Hematopoietic multipotent progenitor cell treated with erythropoietin and hydrocortisone succinate and interleukin-3 and kit ligand, for 4 days (in vitro differentiated cells): ENCODE data around the gene KCNIP1.
"Not testable (repeated sequence)": the region's sequence is repeated elsewhere in the genome, so short reads cannot be mapped to it uniquely, and the experiment has no call there.

Experiments used
- DNase-seq: peaks from one replicate; pipeline ENCODE4 v3.0.0-alpha.2; 2015

KCNIP1 gene

GRCh38 chr5:170538696-170539586, 35.1 kb downstream of the KCNIP1 start:
- DNase-seq = peak; percentile 19

- no peak for DNase-seq
Observed at GRCh38 chr5:170540271-170540670, 36.5 kb downstream of the KCNIP1 start.

GRCh38 chr5:170541146-170541769, 37.4 kb downstream of the KCNIP1 start:
- no peak for DNase-seq

GRCh38 chr5:170542691-170543293, 39.0 kb downstream of the KCNIP1 start:
- no peak for DNase-seq

DNA sequence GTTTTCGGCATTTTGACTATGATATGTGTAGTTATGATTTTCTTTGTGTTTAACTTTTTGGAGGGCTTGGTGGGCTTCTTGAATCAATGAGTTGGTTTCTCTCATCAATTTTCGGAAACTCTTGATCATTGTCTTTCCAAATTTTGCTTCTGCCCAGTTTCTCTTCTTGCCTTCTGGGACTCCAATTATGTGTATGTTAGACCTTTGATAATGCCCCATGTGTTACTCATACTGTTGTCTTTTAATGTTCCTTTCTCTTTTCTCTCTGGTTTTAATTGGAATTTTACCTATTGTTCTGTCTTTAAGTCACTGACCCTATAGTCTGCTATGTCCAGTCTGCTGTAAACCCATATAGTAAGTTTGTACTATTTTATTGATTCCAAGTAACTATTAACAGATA, 41.5 kb downstream of the KCNIP1 start:
- no peak for DNase-seq

DNA sequence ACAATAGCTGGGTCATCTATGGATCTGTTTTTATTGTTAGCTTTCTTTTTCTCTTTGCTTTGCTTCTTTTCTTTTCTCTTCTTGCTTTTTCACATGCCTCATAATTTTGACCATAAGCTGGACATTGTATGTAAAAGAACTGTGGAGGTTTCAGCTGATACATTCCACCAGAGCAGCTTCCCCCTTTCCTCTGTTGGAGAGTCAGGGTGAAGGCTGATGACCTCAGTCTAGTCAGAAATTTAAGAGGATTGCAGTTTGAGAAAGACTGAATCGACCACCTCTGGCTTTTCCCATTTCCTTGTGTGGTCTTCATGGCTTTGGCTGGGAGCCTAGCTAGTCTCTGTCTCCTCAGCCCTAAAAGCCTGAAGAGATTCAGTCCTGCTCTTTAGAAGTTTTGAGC, 42.0 kb downstream of the KCNIP1 start:
- DNase-seq = no peak

- no peak for DNase-seq
Observed at GRCh38 chr5:170546282-170546681, 42.5 kb downstream of the KCNIP1 start.

GRCh38 chr5:170550382-170550781, 46.6 kb downstream of the KCNIP1 start:
- not testable (repeated sequence) for DNase-seq

- peak; percentile 6 for DNase-seq
Observed at GRCh38 chr5:170551076-170551475, 47.3 kb downstream of the KCNIP1 start.

DNA sequence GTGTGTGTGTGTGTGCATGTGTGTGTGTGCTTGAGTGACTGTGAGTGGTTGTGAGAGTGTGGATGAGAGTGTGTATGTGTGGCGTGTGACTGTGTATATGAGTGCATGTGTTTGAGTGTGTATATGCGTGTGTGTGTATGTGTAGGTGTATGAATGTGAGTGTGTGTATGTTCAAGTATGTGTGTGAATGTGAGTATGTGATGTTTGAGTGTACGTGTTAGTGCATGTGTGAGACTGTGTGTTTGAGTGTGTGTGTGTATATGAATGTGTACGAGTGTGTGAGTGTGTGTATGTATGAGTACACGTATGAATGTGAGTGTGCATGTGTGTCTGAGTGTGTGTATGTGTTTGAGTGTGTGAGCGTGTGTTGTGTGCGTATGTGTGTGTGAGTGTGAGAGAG, 47.8 kb downstream of the KCNIP1 start:
- no peak for DNase-seq

GRCh38 chr5:170552621-170553115, 48.8 kb downstream of the KCNIP1 start:
- DNase-seq = peak; percentile 56

- no peak for DNase-seq
Observed at GRCh38 chr5:170553218-170553617, 49.4 kb downstream of the KCNIP1 start.

DNA sequence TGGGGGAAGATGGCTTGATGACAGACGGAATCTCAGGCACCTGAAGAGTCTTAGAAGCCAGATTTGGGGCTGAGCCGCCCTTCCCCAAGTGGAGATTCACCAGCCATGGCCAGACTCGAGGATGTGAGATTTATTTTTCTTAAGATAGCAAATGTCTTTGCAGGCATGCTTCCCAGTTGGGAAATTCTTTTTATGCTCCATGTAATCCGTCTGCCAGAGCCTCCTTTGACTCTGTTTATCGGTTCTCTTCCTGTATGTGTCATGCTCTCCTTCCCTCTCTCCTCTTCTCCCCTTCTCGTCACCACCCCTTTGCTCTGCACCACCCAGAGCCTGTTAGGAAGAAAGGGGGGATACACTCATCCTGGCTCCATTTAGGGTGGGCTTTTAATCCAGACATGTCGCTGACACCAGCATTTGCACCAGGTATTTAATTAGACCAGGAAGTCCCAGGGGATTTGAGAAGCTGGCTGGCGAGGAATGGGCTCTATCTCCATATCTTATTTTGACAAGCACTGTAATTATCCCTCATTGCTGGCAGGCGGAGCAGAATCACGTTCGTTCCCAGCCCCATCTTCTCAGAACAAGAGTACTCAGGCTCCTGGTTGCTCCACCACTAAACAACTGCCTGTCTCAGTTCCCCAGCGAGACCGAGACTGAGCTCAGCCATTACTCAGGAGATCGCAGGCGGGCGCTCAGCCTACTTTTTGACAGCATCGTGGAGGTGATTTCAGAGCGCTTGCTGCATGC, 50.9 kb downstream of the KCNIP1 start:
- no peak for DNase-seq

DNA sequence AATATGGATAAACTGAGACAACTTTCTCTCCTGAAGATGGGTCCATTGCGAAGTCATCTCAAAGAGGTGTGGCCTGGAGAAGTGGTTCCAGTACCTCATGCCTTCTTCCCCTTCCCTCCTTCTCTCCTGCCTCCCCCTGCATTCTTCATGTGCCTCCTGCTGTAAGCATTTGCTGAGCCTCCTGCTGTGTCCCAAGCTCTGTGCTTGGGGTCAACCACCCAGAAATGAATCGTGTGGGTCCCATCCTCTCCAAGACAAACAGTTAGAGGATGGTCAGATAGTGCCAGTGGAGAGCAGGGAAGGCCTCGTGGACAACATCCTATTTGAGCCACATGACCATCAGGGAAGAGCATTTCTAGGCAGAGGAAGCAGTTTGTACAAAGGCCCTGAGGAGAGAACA, 53.5 kb downstream of the KCNIP1 start:
- no peak for DNase-seq

GRCh38 chr5:170559296-170559695, 55.5 kb downstream of the KCNIP1 start:
- no peak for DNase-seq

DNA sequence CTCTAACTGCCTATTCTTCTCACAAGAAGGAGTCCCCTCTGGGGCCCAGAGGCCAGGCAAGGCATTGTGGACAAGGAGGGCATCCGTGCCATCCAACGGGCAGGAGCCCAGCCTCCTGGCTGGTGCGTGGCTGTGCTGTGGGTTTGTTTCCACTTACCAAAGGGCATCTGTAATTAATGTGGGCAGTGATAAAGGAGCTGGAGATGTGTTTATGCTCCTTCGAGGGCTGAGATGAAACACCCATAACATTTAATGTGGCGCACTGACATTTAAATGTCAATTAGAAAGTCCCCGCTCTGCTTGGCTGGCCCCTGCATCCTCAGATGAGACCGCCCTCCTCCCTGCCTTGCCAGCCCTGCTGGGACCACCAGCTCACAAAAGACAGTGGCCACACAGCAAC, 57.1 kb downstream of the KCNIP1 start:
- DNase-seq = no peak

DNA sequence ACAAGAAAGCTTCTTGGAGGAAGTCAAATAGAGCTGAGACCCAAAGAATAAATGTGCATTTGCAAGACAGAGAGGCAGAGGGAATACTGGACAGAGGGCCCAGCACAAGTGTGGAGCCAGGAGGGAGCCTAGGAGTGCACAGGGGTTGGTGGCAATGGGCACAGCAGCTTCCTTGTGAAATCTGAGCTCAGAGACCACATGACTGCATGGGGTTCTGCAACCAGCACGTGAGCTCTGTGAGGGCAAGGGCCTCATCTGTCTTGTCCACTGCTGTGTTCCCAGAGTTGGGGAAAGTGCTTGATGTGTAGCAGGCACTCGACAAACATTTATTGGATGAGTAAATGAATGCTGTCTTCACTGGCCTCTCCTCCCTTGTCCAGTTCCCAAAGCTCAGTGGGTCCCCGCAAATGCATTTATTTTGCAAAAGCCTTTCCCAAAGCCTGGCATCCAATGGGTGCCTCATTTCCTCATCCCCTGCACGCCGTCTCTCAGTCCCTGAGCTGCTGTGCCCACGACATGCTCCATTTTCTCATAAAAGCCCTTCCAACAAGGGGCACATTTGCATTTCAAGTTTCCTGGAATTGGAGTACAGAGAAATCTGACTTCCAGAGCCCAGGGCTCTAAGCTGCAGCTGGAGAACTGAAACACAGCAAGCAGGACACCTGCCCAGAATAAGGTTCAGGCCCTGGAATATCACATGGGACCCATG, 58.5 kb downstream of the KCNIP1 start:
- DNase-seq = no peak

- no peak for DNase-seq
Observed at GRCh38 chr5:170562875-170563228, 59.0 kb downstream of the KCNIP1 start.

GRCh38 chr5:170563824-170564567, 60.2 kb downstream of the KCNIP1 start:
- no peak for DNase-seq

DNA sequence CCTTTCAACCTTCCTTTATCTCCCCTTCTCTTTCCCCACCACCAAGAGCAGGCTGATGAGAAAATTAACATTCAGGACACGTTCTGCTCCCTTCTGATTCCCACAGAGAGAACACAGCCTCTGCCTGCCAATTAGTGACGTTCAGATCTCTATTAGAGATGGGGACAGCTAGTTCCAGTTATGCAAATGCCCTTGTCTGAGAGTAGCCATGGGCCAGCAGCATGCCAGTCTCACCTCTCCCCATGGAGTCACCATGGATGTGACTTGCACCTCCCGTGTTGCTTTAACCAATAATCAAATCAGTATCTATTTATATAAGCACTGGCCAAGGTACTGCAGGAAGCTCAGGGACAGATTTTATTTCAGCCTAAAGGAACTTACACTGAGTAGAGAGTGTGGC, 61.3 kb downstream of the KCNIP1 start:
- no peak for DNase-seq

GRCh38 chr5:170569101-170569500, 65.3 kb downstream of the KCNIP1 start:
- DNase-seq = no peak

DNA sequence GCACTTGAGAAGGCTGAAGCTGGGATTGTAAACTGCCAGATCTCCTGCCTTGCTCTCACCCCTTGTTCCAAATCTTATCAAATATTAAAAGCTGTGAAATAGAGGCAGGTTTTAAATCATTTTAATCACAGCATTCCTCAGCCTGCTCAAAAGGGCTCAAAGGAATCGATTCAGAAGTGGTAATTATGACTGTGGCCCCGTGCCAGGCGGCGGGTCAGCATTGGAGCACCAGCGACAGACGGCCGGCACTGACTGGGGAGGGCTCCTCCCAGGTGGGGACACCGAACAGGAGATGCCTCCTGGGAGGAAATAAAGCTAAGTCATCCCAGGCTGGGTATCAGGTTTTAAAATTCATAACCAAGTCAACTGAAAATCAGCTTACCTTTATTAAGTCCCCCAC, 66.7 kb downstream of the KCNIP1 start:
- no peak for DNase-seq
